ENCODE results near the gene ANKRD33.

DNA sequence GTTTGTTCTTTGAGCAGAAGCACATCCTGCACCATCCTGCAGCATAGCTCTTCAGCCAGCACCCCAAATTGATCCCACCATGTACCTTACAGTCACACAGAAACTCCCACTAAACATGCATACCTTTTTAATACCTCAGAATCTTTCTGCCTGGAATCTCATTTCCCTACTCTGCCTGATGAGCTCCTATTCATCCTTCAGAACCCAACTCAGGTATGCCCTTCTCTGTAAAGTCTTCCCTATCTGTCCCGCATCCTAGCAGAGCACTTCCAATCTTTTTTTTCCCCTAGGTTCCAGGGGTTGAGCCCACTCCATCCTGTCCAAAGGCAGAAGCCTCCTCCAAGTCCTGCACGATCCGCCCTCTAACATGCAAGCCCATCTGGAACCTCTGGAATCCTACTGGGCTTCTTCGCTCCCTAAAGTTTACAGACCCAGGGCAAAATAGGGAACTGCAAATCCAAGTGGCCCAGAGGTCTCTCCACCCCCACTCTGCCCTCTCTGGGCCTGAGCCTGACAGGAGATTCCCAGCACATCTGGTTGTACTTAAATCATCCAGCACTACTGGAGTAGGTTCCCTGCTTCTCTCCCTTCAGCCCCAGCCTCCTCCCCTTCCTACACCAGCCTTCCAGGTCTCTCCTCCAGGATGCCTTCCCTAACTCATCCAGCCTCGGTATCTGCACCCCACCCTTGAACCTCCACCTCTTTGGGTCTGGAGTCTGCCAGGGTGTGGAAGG is 35.3 kb upstream of the ANKRD33 start:
- no peak for TF ChIP-seq CTCF (IDR thresholded peaks at IDR 0.05)
- no peak for TF ChIP-seq POLR2A (IDR thresholded peaks at IDR 0.05)

Measured in thyroid gland (tissue), 4 donors.